ENCODE measurements around the gene LRRC14B. TPM values are rescaled to one million over a fixed set of nuclear protein-coding genes. Genes with fewer than 3 reads are reported as not detected.

LRRC14B gene
- total and polyA plus RNA-seq, 2 experiments from 2014 or later, result not detected

GRCh38 chr5:161803-162110 is 29.5 kb upstream of the LRRC14B start:
- WGBS, 2 experiments (ENCODE audit: low coverage in 1 of 2, low lambda C conversion rate in 2 of 2, missing lambda C conversion rate in 2 of 2), result 79 to 85% methylated on average over 17 of the region's 17 CpGs
- H3K4me3 ChIP-seq, result no peak overlapping the region
- in situ Hi-C loops (cut with MboI), result no loop called here

DNA sequence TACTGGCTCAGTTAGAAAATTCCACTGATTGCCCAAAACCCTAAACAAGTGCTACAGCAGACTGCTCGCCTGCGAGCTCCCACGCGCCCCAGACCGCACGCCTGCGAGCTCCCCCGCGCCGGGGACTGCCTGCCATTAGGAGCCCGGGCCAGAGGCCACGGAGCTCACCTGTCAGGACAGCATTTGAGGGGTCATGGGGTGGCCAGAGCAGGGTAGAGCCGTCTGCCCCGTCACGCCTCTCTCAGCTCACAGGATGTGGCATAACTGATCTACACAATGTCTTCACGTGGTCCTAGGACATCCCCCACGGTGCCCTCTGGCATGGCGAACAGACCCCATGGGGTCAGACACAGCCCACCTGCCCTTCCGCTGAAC is 29.1 kb upstream of the LRRC14B start:
- in situ Hi-C loops (cut with MboI), result no loop called here
- Histone ChIP-seq H3K4me2 (ENCODE audit: unreplicated experiment) (no peak overlapping the region), H3K27ac (no peak overlapping the region), H3K9me2 (ENCODE audit: insufficient read depth) (no peaks in the 10 kb centered on the region), H3K36me3 (ENCODE audit: low read depth) (no peaks in the 10 kb centered on the region), H3F3A (ENCODE audit: insufficient read depth) (no peaks in the 10 kb centered on the region), H2AFZ (no peak overlapping the region), H3K4me3 (no peak overlapping the region), H4K20me1 (ENCODE audit: insufficient read depth) (no peaks in the 10 kb centered on the region), H3K4me1 (ENCODE audit: insufficient read depth) (peaks cover 8% of the 10 kb centered on the region), H3K79me2 (ENCODE audit: insufficient read depth) (no peaks in the 10 kb centered on the region), H3K27me3 (replicated peaks; ENCODE audit: insufficient read depth) (no peaks in the 10 kb centered on the region), H3K9ac (no peak overlapping the region), H3K9me3 (ENCODE audit: low read depth) (no peaks in the 10 kb centered on the region)
- no peak for DNase-seq
- no peak for TF ChIP-seq EZH2phosphoT487 (IDR thresholded peaks at IDR 0.05; ENCODE audit: insufficient read depth, low read depth)
- no peak for TF ChIP-seq EZH2 (IDR thresholded peaks at IDR 0.05; ENCODE audit: insufficient read depth, poor library complexity, severe bottlenecking)
- WGBS, 2 experiments (ENCODE audit: low coverage in 1 of 2, low lambda C conversion rate in 2 of 2, missing lambda C conversion rate in 2 of 2), result 78 to 82% methylated on average over 19 of the region's 19 CpGs

More at GRCh38 chr5:161803-162110, 29.5 kb upstream of the LRRC14B start:
- Histone ChIP-seq H2AFZ (no peak overlapping the region), H3F3A (ENCODE audit: insufficient read depth) (no peaks in the 10 kb centered on the region), H3K36me3 (ENCODE audit: low read depth) (no peaks in the 10 kb centered on the region), H3K9me2 (ENCODE audit: insufficient read depth) (no peaks in the 10 kb centered on the region), H3K9ac (no peak overlapping the region), H4K20me1 (ENCODE audit: insufficient read depth) (no peaks in the 10 kb centered on the region), H3K27me3 (replicated peaks; ENCODE audit: insufficient read depth) (no peaks in the 10 kb centered on the region), H3K9me3 (ENCODE audit: low read depth) (no peaks in the 10 kb centered on the region), H3K4me1 (ENCODE audit: insufficient read depth) (peaks cover 8% of the 10 kb centered on the region), H3K27ac (no peak overlapping the region), H3K4me2 (ENCODE audit: unreplicated experiment) (no peak overlapping the region), H3K79me2 (ENCODE audit: insufficient read depth) (no peaks in the 10 kb centered on the region)
- TF ChIP-seq EZH2phosphoT487 (IDR thresholded peaks at IDR 0.05; ENCODE audit: insufficient read depth, low read depth) (no peak), EZH2 (IDR thresholded peaks at IDR 0.05; ENCODE audit: insufficient read depth, poor library complexity, severe bottlenecking) (no peak)
- DNase-seq, result no peak

GRCh38 chr5:162565-163337 is 28.5 kb upstream of the LRRC14B start:
- H3K36me3 ChIP-seq (ENCODE audit: low read depth), result no peaks in the 10 kb centered on the region
- H3K4me3 ChIP-seq, result no peak overlapping the region
- no peak overlapping the region for H2AFZ ChIP-seq
- no peaks in the 10 kb centered on the region for H3K27me3 ChIP-seq (replicated peaks; ENCODE audit: insufficient read depth)
- in situ Hi-C loops (cut with MboI), result no loop called here
- TF ChIP-seq EZH2 (IDR thresholded peaks at IDR 0.05; ENCODE audit: insufficient read depth, poor library complexity, severe bottlenecking), result no peak
- TF ChIP-seq EZH2phosphoT487 (IDR thresholded peaks at IDR 0.05; ENCODE audit: insufficient read depth, low read depth), result no peak
- H3K4me2 ChIP-seq (ENCODE audit: unreplicated experiment), result no peak overlapping the region
- no peaks in the 10 kb centered on the region for H3K9me3 ChIP-seq (ENCODE audit: low read depth)
- H3K4me1 ChIP-seq (ENCODE audit: insufficient read depth), result peaks cover 10% of the 10 kb centered on the region
- H3K9ac ChIP-seq, result no peak overlapping the region
- H3K27ac ChIP-seq, result no peak overlapping the region
- H3K79me2 ChIP-seq (ENCODE audit: insufficient read depth), result no peaks in the 10 kb centered on the region
- no peak for DNase-seq
- H4K20me1 ChIP-seq (ENCODE audit: insufficient read depth), result no peaks in the 10 kb centered on the region
- H3F3A ChIP-seq (ENCODE audit: insufficient read depth), result no peaks in the 10 kb centered on the region
- WGBS, 2 experiments (ENCODE audit: low coverage in 1 of 2, low lambda C conversion rate in 2 of 2, missing lambda C conversion rate in 2 of 2), result 72 to 76% methylated on average over 16 to 18 of the region's 23 CpGs
- no peaks in the 10 kb centered on the region for H3K9me2 ChIP-seq (ENCODE audit: insufficient read depth)

- in situ Hi-C loops (cut with MboI), result no loop called here
- Histone ChIP-seq H3K27ac (no peak overlapping the region), H3F3A (ENCODE audit: insufficient read depth) (no peaks in the 10 kb centered on the region), H3K27me3 (replicated peaks; ENCODE audit: insufficient read depth) (no peaks in the 10 kb centered on the region), H3K4me2 (ENCODE audit: unreplicated experiment) (no peak overlapping the region), H3K4me1 (ENCODE audit: insufficient read depth) (peaks cover 16% of the 10 kb centered on the region), H3K9ac (no peak overlapping the region), H3K9me3 (ENCODE audit: low read depth) (no peaks in the 10 kb centered on the region), H3K79me2 (ENCODE audit: insufficient read depth) (no peaks in the 10 kb centered on the region), H2AFZ (no peak overlapping the region), H3K9me2 (ENCODE audit: insufficient read depth) (no peaks in the 10 kb centered on the region), H3K36me3 (ENCODE audit: low read depth) (no peaks in the 10 kb centered on the region), H3K4me3 (no peak overlapping the region), H4K20me1 (ENCODE audit: insufficient read depth) (no peaks in the 10 kb centered on the region)
- DNase-seq, result no peak
- WGBS, 2 experiments (ENCODE audit: low coverage in 1 of 2, low lambda C conversion rate in 2 of 2, missing lambda C conversion rate in 2 of 2), result 68 to 71% methylated on average over 7 of the region's 7 CpGs
- TF ChIP-seq EZH2phosphoT487 (IDR thresholded peaks at IDR 0.05; ENCODE audit: insufficient read depth, low read depth) (no peak), EZH2 (IDR thresholded peaks at IDR 0.05; ENCODE audit: insufficient read depth, poor library complexity, severe bottlenecking) (no peak)
Observed at GRCh38 chr5:163338-163620, 28.0 kb upstream of the LRRC14B start.

DNA sequence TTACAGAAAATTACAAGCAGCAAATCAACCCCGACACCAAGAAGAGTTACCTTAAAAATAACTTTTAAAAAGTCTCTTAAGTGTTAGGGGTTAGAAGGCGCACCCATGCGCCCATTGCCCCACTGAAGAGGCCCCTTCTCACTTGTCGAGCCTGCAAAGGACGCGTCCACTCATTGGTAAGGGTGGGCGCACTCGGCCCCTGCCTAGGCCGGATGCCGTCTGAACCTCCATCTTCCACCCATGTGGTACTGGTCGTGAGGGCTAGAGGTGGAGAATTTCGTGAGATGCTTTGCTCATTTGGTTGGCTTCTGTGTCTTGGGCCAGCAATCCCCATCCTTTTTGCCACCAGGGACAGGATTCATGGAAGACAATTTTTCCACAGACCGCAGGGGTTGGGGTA is 27.5 kb upstream of the LRRC14B start:
- H3K4me1 ChIP-seq (ENCODE audit: insufficient read depth), result peaks cover 20% of the 10 kb centered on the region
- H3K9me2 ChIP-seq (ENCODE audit: insufficient read depth), result no peaks in the 10 kb centered on the region
- H2AFZ ChIP-seq, result no peak overlapping the region
- WGBS, 2 experiments (ENCODE audit: low coverage in 1 of 2, low lambda C conversion rate in 2 of 2, missing lambda C conversion rate in 2 of 2), result 85 to 87% methylated on average over 13 of the region's 13 CpGs
- no peak overlapping the region for H3K9ac ChIP-seq
- peaks cover 4% of the 10 kb centered on the region; the same call in 1 of the 2 replicates for H3F3A ChIP-seq (ENCODE audit: insufficient read depth)
- H3K9me3 ChIP-seq (ENCODE audit: low read depth), result no peaks in the 10 kb centered on the region
- H3K4me2 ChIP-seq (ENCODE audit: unreplicated experiment), result no peak overlapping the region
- no peak overlapping the region for H3K27ac ChIP-seq
- H3K4me3 ChIP-seq, result no peak overlapping the region
- in situ Hi-C loops (cut with MboI), result no loop called here
- no peaks in the 10 kb centered on the region for H3K27me3 ChIP-seq (replicated peaks; ENCODE audit: insufficient read depth)
- no peak for TF ChIP-seq EZH2 (IDR thresholded peaks at IDR 0.05; ENCODE audit: insufficient read depth, poor library complexity, severe bottlenecking)
- no peak for TF ChIP-seq EZH2phosphoT487 (IDR thresholded peaks at IDR 0.05; ENCODE audit: insufficient read depth, low read depth)
- no peaks in the 10 kb centered on the region for H4K20me1 ChIP-seq (ENCODE audit: insufficient read depth)
- DNase-seq, result no peak
- no peaks in the 10 kb centered on the region for H3K36me3 ChIP-seq (ENCODE audit: low read depth)
- no peaks in the 10 kb centered on the region for H3K79me2 ChIP-seq (ENCODE audit: insufficient read depth)
